ENCODE results near the gene PRKG1.

PRKG1 gene

DNA sequence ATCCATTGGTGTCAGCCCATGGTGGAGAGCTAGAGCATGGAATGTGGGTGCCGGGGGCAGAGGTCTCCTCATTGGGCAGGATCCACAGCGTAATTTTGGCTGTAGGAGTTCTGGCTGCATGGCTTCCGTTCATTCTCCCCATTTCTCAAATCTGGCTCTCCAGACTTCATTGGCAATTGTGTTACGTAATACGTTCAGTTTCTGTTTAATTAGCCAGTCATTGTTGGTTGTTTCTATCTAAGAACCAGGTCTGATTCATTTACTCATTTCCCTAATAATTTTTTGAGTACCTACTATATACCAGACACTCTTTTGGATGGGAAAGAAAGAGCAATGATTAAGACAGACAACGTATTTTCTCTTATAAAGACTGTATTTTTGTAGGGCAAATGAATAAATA, 325.6 kb downstream of the PRKG1 start:
- POLR2A ChIA-PET: no interaction called here
- no peak overlapping the region for H3K4me3 ChIP-seq (ENCODE audit: control insufficient read depth in 1 of 7, extremely low read depth in 1 of 7, insufficient read depth in 4 of 7, low read depth in 2 of 7, low read length in 6 of 7)
- no peak overlapping the region for H3K27ac ChIP-seq (ENCODE audit: insufficient read depth in 1 of 2, low read depth in 1 of 2, low read length in 2 of 2, poor library complexity in 1 of 2, severe bottlenecking in 2 of 2)
- no peaks in the 10 kb centered on the region for H3K36me3 ChIP-seq (ENCODE audit: control insufficient read depth in 4 of 4, insufficient read depth in 4 of 4, low read length in 3 of 4)
- H3K9me3 ChIP-seq (ENCODE audit: control extremely low read depth in 1 of 5, control insufficient read depth in 4 of 5, insufficient read depth in 2 of 5, low read depth in 1 of 5, low read length in 4 of 5): no peaks in the 10 kb centered on the region
- CTCF ChIA-PET: no interaction called here
- WGBS (ENCODE audit: insufficient coverage): 98% methylated on average over 5 of the region's 6 CpGs
- H3K27me3 ChIP-seq (replicated peaks in 2 of 5; ENCODE audit: control insufficient read depth in 4 of 5, insufficient read depth in 5 of 5, low read length in 4 of 5): no peaks in the 10 kb centered on the region
- no peak for DNase-seq
- no peaks in the 10 kb centered on the region for H3K4me1 ChIP-seq (ENCODE audit: control extremely low read depth in 1 of 4, control insufficient read depth in 4 of 4, insufficient read depth in 4 of 4, low read length in 3 of 4)

DNA sequence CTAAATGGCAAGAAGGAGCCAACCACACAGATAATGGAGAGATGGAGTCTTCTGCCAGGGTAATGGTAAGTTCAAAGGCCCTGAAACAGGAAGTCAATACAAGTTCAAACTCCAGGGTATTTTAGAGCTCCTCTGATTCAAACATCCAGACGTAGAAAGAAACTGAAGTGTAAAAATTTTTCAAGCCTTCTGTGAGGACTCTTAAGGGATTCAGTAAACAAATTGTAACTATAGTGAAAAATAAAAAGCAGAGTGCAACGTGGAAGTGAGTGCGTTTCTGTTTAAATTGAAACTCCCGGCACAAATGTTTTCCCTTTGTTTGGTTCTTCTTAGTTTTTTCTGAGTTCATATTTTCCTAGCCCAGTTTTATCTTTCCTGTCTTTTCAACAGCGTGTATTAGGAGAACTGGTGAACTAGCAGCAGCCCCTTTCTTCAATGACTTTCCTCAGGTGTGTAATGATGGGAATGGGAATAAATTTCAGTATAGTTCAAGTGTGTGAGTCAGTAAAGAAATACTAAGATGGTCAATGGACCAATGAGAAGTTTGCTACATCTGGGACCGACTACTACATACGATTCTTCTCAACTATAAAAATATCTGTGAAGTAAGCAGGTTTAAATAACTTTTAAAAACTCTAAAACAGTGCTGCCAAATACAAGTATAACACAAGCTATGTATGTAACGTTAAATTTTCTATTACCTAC, 326.3 kb downstream of the PRKG1 start:
- DNase-seq: no peak
- Histone ChIP-seq H3K27ac (ENCODE audit: insufficient read depth in 1 of 2, low read depth in 1 of 2, low read length in 2 of 2, poor library complexity in 1 of 2, severe bottlenecking in 2 of 2) (no peak overlapping the region), H3K36me3 (ENCODE audit: control insufficient read depth in 4 of 4, insufficient read depth in 4 of 4, low read length in 3 of 4) (no peaks in the 10 kb centered on the region), H3K27me3 (replicated peaks in 2 of 5; ENCODE audit: control insufficient read depth in 4 of 5, insufficient read depth in 5 of 5, low read length in 4 of 5) (peaks cover 0 to 1% (median 0%) of the 10 kb centered on the region in 5 experiments), H3K9me3 (ENCODE audit: control extremely low read depth in 1 of 5, control insufficient read depth in 4 of 5, insufficient read depth in 2 of 5, low read depth in 1 of 5, low read length in 4 of 5) (no peaks in the 10 kb centered on the region), H3K4me3 (ENCODE audit: control insufficient read depth in 1 of 7, extremely low read depth in 1 of 7, insufficient read depth in 4 of 7, low read depth in 2 of 7, low read length in 6 of 7) (no peak overlapping the region), H3K4me1 (ENCODE audit: control extremely low read depth in 1 of 4, control insufficient read depth in 4 of 4, insufficient read depth in 4 of 4, low read length in 3 of 4) (no peaks in the 10 kb centered on the region)
- 95% methylated on average over 4 of the region's 8 CpGs for WGBS (ENCODE audit: insufficient coverage)
- ChIA-PET CTCF (no interaction called here), POLR2A (no interaction called here)

DNA sequence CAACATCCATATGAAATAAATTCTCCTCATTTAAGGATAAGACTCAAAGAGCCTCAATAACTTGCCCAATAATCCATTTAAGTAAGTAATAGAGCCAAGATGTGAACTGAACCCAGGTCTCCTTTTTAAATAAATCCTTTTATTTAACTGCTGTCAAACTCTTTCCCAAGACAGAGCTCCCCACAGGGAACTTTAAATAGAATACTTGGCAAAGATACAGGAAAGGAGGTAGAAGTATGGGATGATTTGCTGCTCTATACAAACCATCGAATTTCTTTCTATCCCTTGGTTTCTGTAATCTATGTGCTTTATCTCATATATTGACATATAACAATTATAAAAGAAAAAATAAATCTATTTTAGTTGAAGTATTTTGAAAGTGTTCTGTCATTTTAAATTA, 329.2 kb downstream of the PRKG1 start:
- Histone ChIP-seq H3K27ac (ENCODE audit: insufficient read depth in 1 of 2, low read depth in 1 of 2, low read length in 2 of 2, poor library complexity in 1 of 2, severe bottlenecking in 2 of 2) (no peak overlapping the region), H3K4me3 (ENCODE audit: control insufficient read depth in 1 of 7, extremely low read depth in 1 of 7, insufficient read depth in 4 of 7, low read depth in 2 of 7, low read length in 6 of 7) (no peak overlapping the region), H3K9me3 (ENCODE audit: control extremely low read depth in 1 of 5, control insufficient read depth in 4 of 5, insufficient read depth in 2 of 5, low read depth in 1 of 5, low read length in 4 of 5) (no peaks in the 10 kb centered on the region), H3K36me3 (ENCODE audit: control insufficient read depth in 4 of 4, insufficient read depth in 4 of 4, low read length in 3 of 4) (no peaks in the 10 kb centered on the region), H3K27me3 (replicated peaks in 2 of 5; ENCODE audit: control insufficient read depth in 4 of 5, insufficient read depth in 5 of 5, low read length in 4 of 5) (peaks cover 0 to 2% (median 0%) of the 10 kb centered on the region in 5 experiments), H3K4me1 (ENCODE audit: control extremely low read depth in 1 of 4, control insufficient read depth in 4 of 4, insufficient read depth in 4 of 4, low read length in 3 of 4) (no peaks in the 10 kb centered on the region)
- DNase-seq: no peak
- ChIA-PET POLR2A (no interaction called here), CTCF (no interaction called here)
- WGBS (ENCODE audit: insufficient coverage): no CpG with 5 or more reads among the region's 1 CpG

DNA sequence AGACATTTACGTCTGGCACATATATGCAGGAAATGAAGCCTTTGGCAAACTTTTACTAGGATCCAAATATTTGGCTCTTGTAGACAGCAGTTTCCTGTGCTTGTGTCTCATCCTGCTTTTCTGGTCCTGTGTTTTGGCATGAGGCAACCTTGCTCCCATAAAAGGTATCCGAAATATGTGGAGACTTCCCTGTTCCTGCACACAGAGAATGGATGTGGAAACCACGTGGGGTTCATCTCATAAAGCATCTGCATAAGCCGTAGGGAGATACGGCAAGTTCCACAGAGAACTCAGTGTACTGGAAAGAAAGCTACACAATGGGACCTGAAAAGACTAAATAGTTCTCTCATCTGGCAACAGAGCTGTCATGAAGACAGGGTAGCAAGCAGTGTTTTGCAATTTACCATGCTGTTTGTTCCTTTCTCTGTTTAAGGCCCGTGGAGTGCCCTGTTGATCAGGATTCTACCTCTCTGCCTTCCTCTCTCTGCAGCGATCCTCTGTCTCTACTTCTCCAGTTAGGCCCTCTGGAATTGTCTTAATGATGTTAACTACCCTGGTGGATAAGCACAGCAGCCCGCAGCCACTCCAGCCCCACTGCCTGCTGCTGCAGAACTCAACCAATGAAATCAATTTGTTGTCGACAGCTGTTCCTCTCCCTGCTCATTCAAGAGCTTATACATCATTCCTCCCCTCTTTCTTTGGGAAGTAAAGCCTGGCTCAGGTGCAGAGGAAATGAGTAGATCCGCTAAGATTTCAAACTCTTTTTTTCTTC, 331.5 kb downstream of the PRKG1 start:
- Histone ChIP-seq H3K9me3 (ENCODE audit: control extremely low read depth in 1 of 5, control insufficient read depth in 4 of 5, insufficient read depth in 2 of 5, low read depth in 1 of 5, low read length in 4 of 5) (no peaks in the 10 kb centered on the region), H3K27me3 (replicated peaks in 2 of 5; ENCODE audit: control insufficient read depth in 4 of 5, insufficient read depth in 5 of 5, low read length in 4 of 5) (peaks cover 0 to 2% (median 0%) of the 10 kb centered on the region in 5 experiments), H3K27ac (ENCODE audit: insufficient read depth in 1 of 2, low read depth in 1 of 2, low read length in 2 of 2, poor library complexity in 1 of 2, severe bottlenecking in 2 of 2) (no peak overlapping the region), H3K4me3 (ENCODE audit: control insufficient read depth in 1 of 7, extremely low read depth in 1 of 7, insufficient read depth in 4 of 7, low read depth in 2 of 7, low read length in 6 of 7) (no peak overlapping the region), H3K36me3 (ENCODE audit: control insufficient read depth in 4 of 4, insufficient read depth in 4 of 4, low read length in 3 of 4) (no peaks in the 10 kb centered on the region), H3K4me1 (ENCODE audit: control extremely low read depth in 1 of 4, control insufficient read depth in 4 of 4, insufficient read depth in 4 of 4, low read length in 3 of 4) (no peaks in the 10 kb centered on the region)
- 93% methylated on average over 10 of the region's 10 CpGs for whole genome bisulfite sequencing (ENCODE audit: insufficient coverage)
- DNase-seq: no peak
- POLR2A ChIA-PET: no interaction called here
- CTCF ChIA-PET: no interaction called here

DNA sequence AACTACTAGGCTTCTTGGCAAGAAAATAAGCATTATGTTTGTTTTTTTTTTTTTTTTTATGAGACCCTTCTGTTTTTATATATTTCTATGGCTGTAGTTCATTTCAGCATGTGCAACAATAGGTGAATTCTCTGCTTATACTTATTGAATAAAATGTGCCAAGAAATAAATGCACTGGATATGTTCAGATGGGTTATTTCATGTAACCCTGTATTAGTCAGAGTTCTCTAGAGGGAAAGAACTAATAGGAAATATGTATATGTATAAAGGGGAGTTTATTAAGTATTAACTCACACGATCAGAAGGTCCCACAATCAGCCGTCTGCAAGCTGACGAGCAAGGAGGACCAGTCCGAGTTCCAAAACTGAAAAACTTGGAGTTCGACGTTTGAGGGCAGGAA, 332.3 kb downstream of the PRKG1 start:
- H3K27me3 ChIP-seq (replicated peaks in 2 of 5; ENCODE audit: control insufficient read depth in 4 of 5, insufficient read depth in 5 of 5, low read length in 4 of 5): peaks cover 0 to 2% (median 0%) of the 10 kb centered on the region in 5 experiments
- no peak overlapping the region for H3K27ac ChIP-seq (ENCODE audit: insufficient read depth in 1 of 2, low read depth in 1 of 2, low read length in 2 of 2, poor library complexity in 1 of 2, severe bottlenecking in 2 of 2)
- ChIA-PET CTCF (no interaction called here), POLR2A (no interaction called here)
- no peaks in the 10 kb centered on the region for H3K4me1 ChIP-seq (ENCODE audit: control extremely low read depth in 1 of 4, control insufficient read depth in 4 of 4, insufficient read depth in 4 of 4, low read length in 3 of 4)
- no peaks in the 10 kb centered on the region for H3K36me3 ChIP-seq (ENCODE audit: control insufficient read depth in 4 of 4, insufficient read depth in 4 of 4, low read length in 3 of 4)
- DNase-seq: no peak
- H3K9me3 ChIP-seq (ENCODE audit: control extremely low read depth in 1 of 5, control insufficient read depth in 4 of 5, insufficient read depth in 2 of 5, low read depth in 1 of 5, low read length in 4 of 5): no peaks in the 10 kb centered on the region
- WGBS (ENCODE audit: insufficient coverage): 99% methylated on average over 6 of the region's 6 CpGs
- no peak overlapping the region for H3K4me3 ChIP-seq (ENCODE audit: control insufficient read depth in 1 of 7, extremely low read depth in 1 of 7, insufficient read depth in 4 of 7, low read depth in 2 of 7, low read length in 6 of 7)

DNA sequence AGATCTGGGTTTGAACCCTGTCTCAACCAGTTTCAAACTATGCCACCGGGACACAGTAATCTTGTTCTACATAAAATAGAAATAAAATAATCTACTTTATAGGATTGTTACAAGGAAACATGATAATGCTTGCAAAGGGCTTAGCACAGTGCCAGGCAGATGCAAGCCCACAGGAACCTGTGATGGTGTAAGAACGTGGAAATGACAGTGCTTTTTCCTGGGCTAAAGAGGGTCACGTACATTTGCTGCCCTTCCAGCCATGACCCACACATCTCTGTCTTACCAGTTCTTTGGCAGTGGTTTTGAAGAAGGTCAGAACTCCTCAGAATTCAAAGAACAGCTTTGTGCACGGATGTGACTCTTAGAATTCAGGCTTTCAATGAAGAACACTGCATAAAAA, 342.2 kb downstream of the PRKG1 start:
- no peaks in the 10 kb centered on the region for H3K36me3 ChIP-seq (ENCODE audit: control insufficient read depth in 4 of 4, insufficient read depth in 4 of 4, low read length in 3 of 4)
- H3K4me1 ChIP-seq (ENCODE audit: control extremely low read depth in 1 of 4, control insufficient read depth in 4 of 4, insufficient read depth in 4 of 4, low read length in 3 of 4): no peaks in the 10 kb centered on the region
- WGBS (ENCODE audit: insufficient coverage): 58% methylated on average over 2 of the region's 4 CpGs
- H3K9me3 ChIP-seq (ENCODE audit: control extremely low read depth in 1 of 5, control insufficient read depth in 4 of 5, insufficient read depth in 2 of 5, low read depth in 1 of 5, low read length in 4 of 5): no peaks in the 10 kb centered on the region
- POLR2A ChIA-PET: no interaction called here
- CTCF ChIA-PET: no interaction called here
- H3K27ac ChIP-seq (ENCODE audit: insufficient read depth in 1 of 2, low read depth in 1 of 2, low read length in 2 of 2, poor library complexity in 1 of 2, severe bottlenecking in 2 of 2): no peak overlapping the region
- H3K27me3 ChIP-seq (replicated peaks in 2 of 5; ENCODE audit: control insufficient read depth in 4 of 5, insufficient read depth in 5 of 5, low read length in 4 of 5): peaks cover 0 to 3% (median 0%) of the 10 kb centered on the region in 5 experiments
- no peak overlapping the region for H3K4me3 ChIP-seq (ENCODE audit: control insufficient read depth in 1 of 7, extremely low read depth in 1 of 7, insufficient read depth in 4 of 7, low read depth in 2 of 7, low read length in 6 of 7)
- no peak for DNase-seq

Data from common myeloid progenitor, CD34-positive (primary cell).